ENCODE data around the gene MUL1. TPM values are rescaled to one million over a fixed set of nuclear protein-coding genes. Genes with fewer than 3 reads are reported as not detected.

Gene MUL1
- total RNA-seq, 2 donors from 2014 or later, result 37.3 to 47.8 TPM

GRCh38 chr1:20485527-20486456 lies 22.2 kb downstream of the MUL1 start, which contains the start of gene CAMK2N1:
Gene CAMK2N1 (minus strand): TSS chr1:20486210. CDS start chr1:20485379, 831 bp downstream.
- Histone ChIP-seq H3K27ac (peak within 1 kb of the TSS; percentile 81 to 90), H3K4me1 (peaks cover 0 to 19% of the 10 kb centered on the region in 2 donors), H3K27me3 (no peaks in the 10 kb centered on the region), H3K9me3 (no peaks in the 10 kb centered on the region), H3K36me3 (no peaks in the 10 kb centered on the region), H3K4me3 (peak within 1 kb of the TSS; percentile 60 to 64)
- TF ChIP-seq CTCF (IDR thresholded peaks at IDR 0.05), result no peak
- no peak for DNase-seq (ENCODE audit: low spot score)

- no peak for TF ChIP-seq CTCF (IDR thresholded peaks at IDR 0.05)
- peak overlapping the region; percentile 29 to 46 for H3K27ac ChIP-seq
- H3K36me3 ChIP-seq, result no peaks in the 10 kb centered on the region
- no peak for DNase-seq (ENCODE audit: low spot score)
- H3K27me3 ChIP-seq, result no peaks in the 10 kb centered on the region
- H3K4me1 ChIP-seq, result peaks cover 0 to 19% of the 10 kb centered on the region in 2 donors
- peak overlapping the region; percentile 60 to 64 for H3K4me3 ChIP-seq
- no peaks in the 10 kb centered on the region for H3K9me3 ChIP-seq
Measured at GRCh38 chr1:20484519-20485462, 23.2 kb downstream of the MUL1 start.

GRCh38 chr1:20483833-20484518 lies 24.0 kb downstream of the MUL1 start:
- Histone ChIP-seq H3K9me3 (no peaks in the 10 kb centered on the region), H3K27ac (peak overlapping the region; percentile 29 to 46)
- DNase-seq (ENCODE audit: low spot score), result no peak

GRCh38 chr1:20483098-20483832 lies 24.7 kb downstream of the MUL1 start:
- Histone ChIP-seq H3K27ac (no peak overlapping the region), H3K4me3 (peak overlapping the region; percentile 60 to 64), H3K36me3 (no peaks in the 10 kb centered on the region), H3K9me3 (no peaks in the 10 kb centered on the region), H3K27me3 (no peaks in the 10 kb centered on the region), H3K4me1 (peaks cover 0 to 21% of the 10 kb centered on the region in 2 donors)
- no peak for DNase-seq (ENCODE audit: low spot score)
- TF ChIP-seq CTCF (IDR thresholded peaks at IDR 0.05), result no peak

More at GRCh38 chr1:20483833-20484518, 24.0 kb downstream of the MUL1 start:
- no peaks in the 10 kb centered on the region for H3K36me3 ChIP-seq
- peaks cover 0 to 19% of the 10 kb centered on the region in 2 donors for H3K4me1 ChIP-seq
- peak overlapping the region; percentile 60 to 64 for H3K4me3 ChIP-seq
- no peaks in the 10 kb centered on the region for H3K27me3 ChIP-seq
- TF ChIP-seq CTCF (IDR thresholded peaks at IDR 0.05), result no peak

All from right atrium auricular region (tissue), 2 donors.